Heart right ventricle (tissue), 16 donors: ENCODE data around the gene AGBL1. TPM values are rescaled to one million over a fixed set of nuclear protein-coding genes. Genes with fewer than 3 reads are reported as not detected.

ENCODE experiments used
- ATAC-seq, 8 donors: fragments of 200-7000 bp; cut with Tn5 transposase; one replicate each; pipeline ENCODE4 v1.9.1; 2020; ENCODE audit warnings: mild to moderate bottlenecking in 8 of 8, moderate library complexity in 8 of 8, moderate number of reproducible peaks in 1 of 8
- DNase-seq, 2 donors: peaks; one replicate each; pipeline ENCODE4 v3.0.0-alpha.2; 2020
- H3K27ac ChIP-seq, 10 donors: fragments of 200-600 bp; sonication (generic) in 2 of 10; one replicate each; pipeline versions ENCODE4 v1.5.0 to v1.8.0; 2020 to 2022; ENCODE audit warnings: mild to moderate bottlenecking in 3 of 10
- H3K27me3 ChIP-seq, 7 donors: fragments of 200-600 bp; one replicate each; pipeline ENCODE4 v1.8.0; 2021 to 2022; ENCODE audit warnings: mild to moderate bottlenecking in 2 of 7
- H3K36me3 ChIP-seq, 9 donors: fragments of 200-600 bp; sonication (generic) in 1 of 9; one replicate each; pipeline versions ENCODE4 v1.5.0 to v1.8.0; 2020 to 2022; ENCODE audit warnings: mild to moderate bottlenecking in 2 of 9
- H3K4me1 ChIP-seq, 9 donors: fragments of 200-600 bp; sonication (generic) in 1 of 9; one replicate each; pipeline versions ENCODE4 v1.5.0 to v1.8.0; 2020 to 2022; ENCODE audit warnings: mild to moderate bottlenecking in 4 of 9
- H3K4me3 ChIP-seq, 10 donors: fragments of 200-600 bp; sonication (generic) in 2 of 10; one replicate each; pipeline versions ENCODE4 v1.5.0 to v1.8.0; 2020 to 2022; ENCODE audit warnings: mild to moderate bottlenecking in 7 of 10, moderate library complexity in 2 of 10
- H3K9me3 ChIP-seq, 11 donors: fragments of 200-600 bp in 10 of 11; sonication (generic) in 2 of 11; one replicate each; pipeline versions ENCODE4 v1.5.0 to v1.8.0; 2013 to 2022; ENCODE audit warnings: mild to moderate bottlenecking in 2 of 11, control low read depth in 1 of 11, moderate library complexity in 1 of 11
- WGBS, 2 donors: extraction: QIAGEN DNeasy Blood & Tissue Kit; methylation state at CpG; one replicate each; pipeline ENCODE4 v1.1.7; 2013; ENCODE audit warnings: inconsistent platforms in 1 of 2; 5-methylcytosine and 5-hydroxymethylcytosine counted together
- intact Hi-C, 10 donors: fragments of 100-400 bp; cut with DNase I; formaldehyde crosslinking; loops; one replicate each; pipeline versions ENCODE4 v1.11.1 to v1.14.2; 2022
- polyA plus RNA-seq, 2 donors: library from polyadenylated mRNA; stranded (reverse); fragments of 200-250 nt; gene quantifications; one replicate each; pipeline ENCODE4 v1.2.3, GENCODE V29; 2013
- total RNA-seq, 10 donors: library from RNA; stranded (reverse); fragmentation: NEBNext Ultra II Directional in 3 of 10; extraction: Animal tissue kit (Norgen Biotek cat#: 25700) in 3 of 10; gene quantifications; one replicate each; pipeline versions ENCODE4 v1.2.1 to v1.2.4, GENCODE V29; 2021 to 2023
- TF ChIP-seq, protein P1 (sequence below), 9 donors: fragments of 200-600 bp; sonication (generic) in 2 of 9; IDR thresholded peaks; one replicate each; pipeline versions ENCODE4 v1.5.0 to v1.8.0; 2021 to 2022; ENCODE audit warnings: antibody characterized with exemption in 9 of 9, mild to moderate bottlenecking in 5 of 9, moderate library complexity in 1 of 9
- donor health status: Arrhythmogenic right ventricular cardiomyopathy.
- donor health status: ischemic (EF 13 %, LVEDD 7.1; RV severe dilation, severe dysfunction).
- donor health status: healthy with polysubstance abuse.
- donor health status: DM: no; HTN: yes; CAD: no.
- donor health status: DM: no; HTN: no; CAD: no.
- donor health status: ischemic (EF 25% LVEDD 6.9; RV normal size, moderate dysfunction).
- donor health status: ischemic (EF 25% LVEDD 5.7; RV mildly dilated, moderate dysfunction).
- donor health status: healthy.
- donor health status: DM: yes; HTN: yes; CAD: no.
- donor health status: Ischemic cardiomyopathy.
- donor health status: ischemic (EF 35%, LVEDD 5.7; RV mildly dilated, moderate dysfunction).
- donor health status: nonischemic (EF 11% LVEDD 7.7; RV severe dilation, severe dysfunction).
- donor health status: DM: yes; HTN: yes; CAD: no.
- donor health status: PGD.
- donor health status: ischemic (EF 29% LVEDD 5.4; RV normal size, mild dysfunction).
- donor health status: nonischemic (EF 23%, LVEDD 6.1; RV moderate dilation, normal function).

Gene AGBL1
- total and polyA plus RNA-seq, 12 donors = 0.02 to 0.13 (median 0.09) TPM; not detected in 7

DNA sequence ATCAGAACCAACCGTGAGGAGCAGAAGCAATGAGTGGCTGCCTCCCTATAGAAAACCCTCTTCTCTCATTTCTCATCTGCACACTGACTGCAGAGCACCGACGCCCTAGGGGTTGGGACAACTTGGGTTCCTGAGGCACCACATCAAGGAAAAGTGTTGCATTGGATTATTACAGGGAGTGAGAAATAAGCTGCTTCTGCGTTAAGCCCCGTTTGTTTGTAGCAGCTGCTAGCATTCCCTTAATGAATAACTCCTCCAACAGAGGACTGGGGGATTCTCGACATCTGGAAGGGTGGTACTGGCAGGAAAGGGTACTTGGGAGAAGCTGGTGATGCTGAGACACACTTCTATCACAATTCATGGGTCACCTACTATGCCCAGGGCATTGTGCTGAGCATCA, 25.3 kb upstream of the AGBL1 start:
- WGBS, 2 donors = 77 to 82% methylated on average over 6 of the region's 6 CpGs
- Histone ChIP-seq H3K9me3 (no peaks in the 10 kb centered on the region), H3K36me3 (no peaks in the 10 kb centered on the region), H3K27ac (no peak overlapping the region), H3K27me3 (peaks cover 0 to 8% (median 0%) of the 10 kb centered on the region in 7 donors), H3K4me3 (no peak overlapping the region), H3K4me1 (no peaks in the 10 kb centered on the region)
- TF ChIP-seq, protein P1, sequence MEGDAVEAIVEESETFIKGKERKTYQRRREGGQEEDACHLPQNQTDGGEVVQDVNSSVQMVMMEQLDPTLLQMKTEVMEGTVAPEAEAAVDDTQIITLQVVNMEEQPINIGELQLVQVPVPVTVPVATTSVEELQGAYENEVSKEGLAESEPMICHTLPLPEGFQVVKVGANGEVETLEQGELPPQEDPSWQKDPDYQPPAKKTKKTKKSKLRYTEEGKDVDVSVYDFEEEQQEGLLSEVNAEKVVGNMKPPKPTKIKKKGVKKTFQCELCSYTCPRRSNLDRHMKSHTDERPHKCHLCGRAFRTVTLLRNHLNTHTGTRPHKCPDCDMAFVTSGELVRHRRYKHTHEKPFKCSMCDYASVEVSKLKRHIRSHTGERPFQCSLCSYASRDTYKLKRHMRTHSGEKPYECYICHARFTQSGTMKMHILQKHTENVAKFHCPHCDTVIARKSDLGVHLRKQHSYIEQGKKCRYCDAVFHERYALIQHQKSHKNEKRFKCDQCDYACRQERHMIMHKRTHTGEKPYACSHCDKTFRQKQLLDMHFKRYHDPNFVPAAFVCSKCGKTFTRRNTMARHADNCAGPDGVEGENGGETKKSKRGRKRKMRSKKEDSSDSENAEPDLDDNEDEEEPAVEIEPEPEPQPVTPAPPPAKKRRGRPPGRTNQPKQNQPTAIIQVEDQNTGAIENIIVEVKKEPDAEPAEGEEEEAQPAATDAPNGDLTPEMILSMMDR (IDR thresholded peaks at IDR 0.05) = no peak
- DNase-seq (no peak), ATAC-seq (no peak)
- intact Hi-C loops = no loop called here

GRCh38 chr15:86055688-86056087, 24.0 kb upstream of the AGBL1 start:
- DNase-seq (no peak), ATAC-seq (no peak)
- Histone ChIP-seq H3K27ac (no peak overlapping the region), H3K36me3 (no peaks in the 10 kb centered on the region), H3K4me3 (no peak overlapping the region), H3K9me3 (no peaks in the 10 kb centered on the region), H3K27me3 (peaks cover 0 to 8% (median 0%) of the 10 kb centered on the region in 7 donors), H3K4me1 (no peaks in the 10 kb centered on the region)
- TF ChIP-seq, protein P1 (IDR thresholded peaks at IDR 0.05) = no peak
- 75 to 78% methylated on average over 4 of the region's 4 CpGs for WGBS, 2 donors
- intact Hi-C loops = no loop called here

GRCh38 chr15:86059851-86060250, 19.8 kb upstream of the AGBL1 start:
- Histone ChIP-seq H3K27me3 (peaks cover 0 to 29% (median 11%) of the 10 kb centered on the region in 7 donors), H3K9me3 (no peaks in the 10 kb centered on the region), H3K4me1 (no peaks in the 10 kb centered on the region), H3K4me3 (no peak overlapping the region), H3K36me3 (no peaks in the 10 kb centered on the region), H3K27ac (no peak overlapping the region)
- 65 to 66% methylated on average over 4 of the region's 4 CpGs for WGBS, 2 donors
- DNase-seq (no peak), ATAC-seq (no peak)
- TF ChIP-seq, protein P1 (IDR thresholded peaks at IDR 0.05) = no peak
- intact Hi-C loops = no loop called here

- Histone ChIP-seq H3K4me3 (no peak overlapping the region), H3K36me3 (no peaks in the 10 kb centered on the region), H3K9me3 (no peaks in the 10 kb centered on the region), H3K27me3 (peaks cover 0 to 29% (median 11%) of the 10 kb centered on the region in 7 donors), H3K4me1 (no peaks in the 10 kb centered on the region), H3K27ac (no peak overlapping the region)
- TF ChIP-seq, protein P1 (IDR thresholded peaks at IDR 0.05) = no peak
- 59% methylated on average over 3 of the region's 3 CpGs for WGBS, 2 donors
- DNase-seq (no peak), ATAC-seq (no peak)
- intact Hi-C loops = no loop called here
Observed at GRCh38 chr15:86060674-86061073, 19.0 kb upstream of the AGBL1 start.
